GM12891 (cell line): ENCODE measurements around the gene VWA2.

Experiments used
- DNase-seq: peaks from one replicate; pipeline ENCODE4 v3.0.0; 2011; ENCODE audit warnings: low spot score; ENCODE audit not compliant: insufficient read length
- FAIRE-seq: peaks from 2 replicates; lab custom pipeline; 2011; peaks lifted over from hg19 to GRCh38; lab: Jason Lieb, UNC
- PAX5 ChIP-seq: IDR thresholded peaks from 2 replicates; pipeline ENCODE4 v1.6.1; 2011; ENCODE audit warnings: low read length, moderate library complexity, mild to moderate bottlenecking; ENCODE audit not compliant: insufficient read depth, severe bottlenecking
- POLR2A ChIP-seq: IDR thresholded peaks from 2 replicates; pipeline ENCODE4 v1.6.1; 2011; ENCODE audit warnings: low read depth, low read length, control low read depth
- POLR2AphosphoS5 ChIP-seq: IDR thresholded peaks from 2 replicates; pipeline ENCODE4 v1.6.1; 2011; ENCODE audit warnings: low read depth, low read length, control low read depth
- POU2F2 ChIP-seq: IDR thresholded peaks from 2 replicates; pipeline ENCODE4 v1.6.1; 2011; ENCODE audit warnings: low read depth, mild to moderate bottlenecking, control low read depth, low read length, moderate library complexity
- SPI1 ChIP-seq: IDR thresholded peaks from 2 replicates; pipeline ENCODE4 v1.6.1; 2011; ENCODE audit warnings: low read depth, low read length, control low read depth
- TAF1 ChIP-seq: IDR thresholded peaks from 2 replicates; pipeline ENCODE4 v1.6.1; 2011; ENCODE audit warnings: low read depth, low read length, control low read depth

The VWA2 gene

DNA sequence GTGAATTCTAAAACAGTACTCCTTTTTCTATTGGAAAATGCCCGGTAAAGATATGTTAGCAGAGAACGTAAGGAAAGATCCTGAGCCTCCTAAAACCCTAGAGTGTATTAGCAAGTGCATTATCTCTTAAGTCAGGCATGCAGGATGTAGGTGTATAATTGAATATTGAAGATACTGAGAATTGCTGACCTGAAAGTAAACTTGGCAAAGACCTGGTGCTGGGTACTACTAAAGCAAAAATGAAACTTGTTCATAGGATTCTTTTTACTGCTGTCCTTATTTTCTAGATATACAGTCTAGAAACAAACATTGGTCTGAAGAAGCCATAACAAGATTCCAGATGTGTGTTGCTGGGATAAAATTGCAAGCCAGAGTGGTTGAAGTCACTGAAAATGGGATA lies 18.8 kb upstream of the VWA2 start:
- no peak for TF ChIP-seq TAF1
- no peak for TF ChIP-seq POLR2AphosphoS5
- no peak for TF ChIP-seq SPI1
- no peak for TF ChIP-seq POU2F2
- no peak for TF ChIP-seq POLR2A
- no peak for TF ChIP-seq PAX5
- no peak for FAIRE-seq
- DNase-seq = no peak

DNA sequence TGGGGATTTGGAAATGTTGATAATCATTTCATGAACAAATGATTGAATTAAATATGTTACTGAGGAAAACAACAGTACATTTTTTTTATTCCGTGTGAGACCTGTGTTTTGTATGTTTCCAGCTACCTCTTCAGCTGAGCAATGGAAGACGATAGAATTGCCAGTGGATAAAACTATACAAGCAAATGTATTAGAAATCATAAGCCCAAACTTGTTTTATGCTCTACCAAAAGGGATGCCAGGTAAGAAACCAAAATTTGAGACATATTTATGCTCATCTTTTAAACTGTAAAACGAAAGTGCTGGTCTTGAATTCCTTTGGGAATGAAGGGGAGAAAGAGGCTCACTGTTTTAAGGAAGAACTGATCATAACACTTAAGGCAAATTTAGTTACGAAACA lies 17.8 kb upstream of the VWA2 start:
- no peak for DNase-seq
- no peak for FAIRE-seq
- TF ChIP-seq PAX5 = no peak
- TF ChIP-seq POLR2A = no peak
- TF ChIP-seq POU2F2 = no peak
- TF ChIP-seq SPI1 = no peak
- no peak for TF ChIP-seq TAF1
- TF ChIP-seq POLR2AphosphoS5 = no peak

DNA sequence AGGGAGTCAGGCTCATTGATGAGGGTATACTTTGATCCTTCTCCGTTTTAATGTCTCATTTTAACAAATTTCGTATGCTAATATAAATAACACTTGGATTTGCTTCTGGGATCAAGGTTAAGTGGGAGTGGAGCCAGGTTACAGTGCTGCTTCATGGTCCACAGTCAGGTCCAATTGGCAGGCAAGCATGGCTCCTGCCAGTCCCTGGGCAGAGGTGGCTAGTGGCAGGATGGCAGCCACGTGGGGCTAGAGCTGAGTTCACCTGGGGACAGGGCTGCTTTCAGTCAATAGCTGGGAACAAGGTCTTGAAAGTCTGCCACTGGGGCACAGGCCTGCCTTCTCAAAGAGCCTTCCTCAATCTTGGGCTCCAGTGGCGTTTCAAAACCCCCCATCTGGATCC lies 16.0 kb upstream of the VWA2 start:
- no peak for FAIRE-seq
- no peak for TF ChIP-seq POU2F2
- TF ChIP-seq SPI1 = no peak
- no peak for TF ChIP-seq POLR2A
- TF ChIP-seq TAF1 = no peak
- no peak for TF ChIP-seq POLR2AphosphoS5

DNA sequence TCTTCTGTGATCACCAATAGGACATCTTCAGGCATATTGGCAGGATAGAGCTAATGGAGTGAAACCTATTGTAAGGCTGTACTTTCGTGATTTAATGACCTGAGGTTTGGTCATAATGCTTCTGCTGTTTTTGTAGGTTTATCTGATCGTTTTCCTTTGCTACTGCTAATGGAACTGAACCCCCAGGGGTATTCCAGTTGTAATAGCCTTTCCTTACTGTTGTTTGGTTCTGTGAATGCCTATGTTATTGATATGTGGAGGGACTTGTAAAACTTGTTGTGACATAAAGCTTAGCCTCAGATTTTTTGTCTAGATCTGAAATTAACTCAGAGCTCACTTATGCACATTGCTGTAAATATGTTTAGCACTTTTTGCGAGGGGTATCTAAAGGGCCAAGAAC lies 10.9 kb upstream of the VWA2 start:
- no peak for FAIRE-seq
- DNase-seq = no peak
- TF ChIP-seq TAF1 (no peak), PAX5 (no peak), POU2F2 (no peak), POLR2AphosphoS5 (no peak), POLR2A (no peak), SPI1 (no peak)

More for the DNA sequence above, 16.0 kb upstream of the VWA2 start:
- DNase-seq = no peak

DNA sequence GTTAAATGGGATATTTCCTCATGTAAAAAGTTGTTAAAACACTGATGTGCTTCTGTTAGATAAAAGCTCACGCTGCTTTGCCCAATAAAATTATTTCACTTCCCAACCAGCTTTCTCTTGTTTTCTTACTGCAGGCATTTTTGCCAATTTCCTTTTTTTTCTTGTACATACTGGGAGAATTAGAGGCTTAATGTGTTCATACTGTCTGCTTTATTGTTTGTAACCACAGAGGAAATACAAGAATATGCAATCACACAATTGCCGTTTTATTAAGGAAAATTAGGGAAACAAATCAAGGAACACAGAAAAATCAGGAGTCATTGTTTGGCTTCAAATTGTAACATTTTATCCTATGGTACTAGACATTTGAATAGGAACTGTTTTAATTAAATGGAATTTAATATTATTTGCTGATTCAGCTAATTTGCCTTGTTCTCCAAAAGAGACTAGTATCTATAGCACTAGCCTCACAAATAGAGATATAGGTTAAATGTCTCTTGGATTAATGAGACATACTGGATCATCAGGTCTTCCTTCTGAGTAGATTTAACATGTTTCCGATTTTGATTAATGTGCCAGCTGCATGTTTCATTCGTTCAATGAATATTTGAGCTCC lies 6.4 kb upstream of the VWA2 start:
- DNase-seq = no peak
- no peak for TF ChIP-seq PAX5
- TF ChIP-seq POLR2A = no peak
- TF ChIP-seq POU2F2 = no peak
- TF ChIP-seq TAF1 = no peak
- no peak for FAIRE-seq

DNA sequence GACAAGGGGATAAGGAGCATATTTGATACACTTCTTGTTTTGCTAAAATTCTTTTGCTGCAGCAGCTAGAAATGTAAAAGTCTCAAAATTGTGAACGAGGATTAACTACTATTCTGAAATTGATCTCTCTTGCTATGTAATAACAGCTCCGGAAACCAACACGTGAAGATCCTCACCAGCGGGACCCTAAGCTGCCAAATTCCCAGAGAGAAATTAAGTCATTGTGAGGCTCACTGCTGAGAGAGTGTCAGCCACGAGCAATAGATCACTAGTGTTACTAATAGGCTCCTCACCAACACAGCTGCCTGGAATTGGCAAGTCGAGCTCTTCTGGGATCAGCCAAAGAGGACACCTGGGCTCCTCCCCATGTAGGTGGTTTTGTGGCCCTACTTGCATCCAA lies 5.6 kb upstream of the VWA2 start:
- FAIRE-seq = no peak

DNA sequence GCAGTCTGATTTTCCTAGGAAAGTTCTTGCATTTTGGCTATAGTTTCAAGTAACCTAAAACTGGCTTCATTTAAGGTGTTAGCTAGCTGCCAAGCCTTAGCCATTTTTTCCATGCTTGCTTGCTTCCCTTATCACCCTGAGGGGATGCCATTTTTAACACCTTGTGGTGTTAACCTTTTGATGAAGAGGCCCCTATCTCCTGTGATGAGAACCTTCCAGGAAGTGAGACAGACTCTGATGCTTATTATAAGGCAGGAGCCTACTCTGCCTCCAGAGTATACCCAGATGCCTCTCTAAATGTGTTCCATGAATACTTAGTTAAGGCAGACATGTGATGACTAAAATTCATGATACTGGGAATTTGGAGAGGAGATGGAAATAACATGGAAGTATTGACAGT lies 4.9 kb upstream of the VWA2 start:
- FAIRE-seq = no peak
- DNase-seq = no peak
- TF ChIP-seq TAF1 (no peak), SPI1 (no peak), POU2F2 (no peak), POLR2A (no peak), PAX5 (no peak), POLR2AphosphoS5 (no peak)

More for the DNA sequence above, 5.6 kb upstream of the VWA2 start:
- TF ChIP-seq POU2F2 (no peak), POLR2AphosphoS5 (no peak), PAX5 (no peak), TAF1 (no peak), POLR2A (no peak), SPI1 (no peak)
- DNase-seq = no peak

DNA sequence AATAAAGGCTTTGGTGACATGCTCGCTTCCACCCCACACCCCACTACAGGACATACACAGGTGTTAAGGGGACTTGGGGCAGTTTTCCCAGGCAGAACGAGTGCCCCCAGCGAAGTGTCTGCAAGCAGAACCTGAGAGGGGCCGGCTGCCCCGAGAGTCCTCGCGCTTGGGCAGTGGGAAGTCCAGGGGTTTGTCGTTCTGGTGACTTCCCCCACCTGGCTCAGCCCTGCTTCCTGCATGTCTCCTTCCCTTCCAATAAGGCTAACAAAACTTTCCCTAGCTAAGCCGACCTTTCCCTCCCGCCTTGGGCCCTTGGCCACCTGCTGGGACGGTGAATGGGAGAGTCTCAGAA lies 916 bp downstream of the VWA2 start:
- TF ChIP-seq SPI1 (no peak), POU2F2 (no peak), POLR2A (no peak), TAF1 (no peak), POLR2AphosphoS5 (no peak), PAX5 (no peak)
- FAIRE-seq (no peak), DNase-seq (no peak)

DNA sequence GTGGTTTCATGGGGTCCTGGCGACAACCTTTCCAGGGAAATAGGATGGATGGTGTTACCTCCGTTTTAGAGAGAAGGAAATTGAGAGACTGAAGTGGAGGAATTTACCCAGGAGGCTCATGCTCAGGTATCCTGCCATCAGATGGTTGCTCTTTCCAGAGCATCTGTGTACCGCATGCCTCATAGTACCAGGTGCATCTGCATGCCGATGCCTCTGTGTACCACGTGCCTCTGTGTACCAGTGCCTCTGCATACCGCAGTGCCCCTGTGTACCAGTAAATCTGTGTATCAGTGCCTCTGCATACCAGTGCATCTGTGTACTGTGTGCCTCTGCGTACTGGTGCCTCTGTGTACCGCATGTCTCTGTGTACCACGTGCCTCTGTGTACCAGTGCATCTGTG lies 3.2 kb downstream of the VWA2 start:
- no peak for FAIRE-seq
- TF ChIP-seq POLR2A (no peak), TAF1 (no peak), POU2F2 (no peak), PAX5 (no peak), POLR2AphosphoS5 (no peak), SPI1 (no peak)

DNA sequence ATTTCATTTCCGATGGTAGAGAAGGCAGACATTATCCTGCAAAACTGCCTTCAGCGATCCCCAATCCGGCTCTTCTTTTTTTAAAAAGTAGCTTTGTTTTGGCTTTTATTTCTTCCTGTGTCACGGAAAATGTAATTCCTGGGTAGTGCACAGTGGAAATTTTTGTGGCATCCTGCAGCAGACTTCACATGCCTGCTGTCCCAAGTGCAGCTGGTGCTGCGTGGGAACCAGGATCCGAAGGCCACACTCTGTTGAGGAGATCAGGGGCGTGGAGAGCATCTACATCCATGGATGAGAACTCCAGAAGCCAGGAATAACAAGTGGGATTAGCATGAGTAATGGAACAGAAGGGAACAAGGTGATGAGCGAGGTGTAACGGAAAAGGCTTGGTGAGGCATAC lies 4.6 kb downstream of the VWA2 start:
- TF ChIP-seq POU2F2 (no peak), SPI1 (no peak), POLR2A (no peak), POLR2AphosphoS5 (no peak), PAX5 (no peak), TAF1 (no peak)
- no peak for FAIRE-seq

More for the DNA sequence above, 3.2 kb downstream of the VWA2 start:
- no peak for DNase-seq

More for the DNA sequence above, 4.6 kb downstream of the VWA2 start:
- DNase-seq = no peak
